Measurements from ENCODE around the gene PLPP1.
"Not testable (repeated sequence)": the region's sequence is repeated elsewhere in the genome, so short reads cannot be mapped to it uniquely, and the experiment has no call there.

PLPP1 gene

GRCh38 chr5:55547781-55548180, 13.0 kb upstream of the PLPP1 start:
- FAIRE-seq (no peak), DNase-seq (ENCODE audit: insufficient read length, low spot score) (no peak)

- FAIRE-seq = peak; percentile 26
- no peak for DNase-seq (ENCODE audit: insufficient read length, low spot score)
Measured at GRCh38 chr5:55546947-55547346, 12.2 kb upstream of the PLPP1 start.

DNA sequence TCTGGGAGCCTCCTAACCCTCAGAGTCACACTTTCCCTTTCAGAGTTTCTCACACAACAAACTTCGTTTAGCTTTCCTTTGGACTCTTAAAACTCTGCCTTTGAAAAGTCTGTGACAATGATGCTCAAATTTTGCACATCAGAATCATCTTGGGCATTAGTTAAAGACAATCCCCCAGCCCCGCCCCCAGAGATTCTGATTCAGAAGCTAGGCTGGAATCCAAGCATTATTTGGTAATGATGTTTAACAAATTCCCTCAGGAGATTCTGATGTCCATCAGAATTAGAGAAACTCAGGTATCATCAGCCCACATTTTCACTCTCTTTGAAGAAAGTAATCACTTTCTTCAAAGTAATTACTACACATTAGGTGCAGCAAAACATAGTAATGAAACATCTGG, 9.6 kb upstream of the PLPP1 start:
- DNase-seq (ENCODE audit: insufficient read length, low spot score) = no peak
- no peak for FAIRE-seq

GRCh38 chr5:55541056-55541635, 6.4 kb upstream of the PLPP1 start:
- FAIRE-seq (no peak), DNase-seq (ENCODE audit: insufficient read length, low spot score) (no peak)

DNA sequence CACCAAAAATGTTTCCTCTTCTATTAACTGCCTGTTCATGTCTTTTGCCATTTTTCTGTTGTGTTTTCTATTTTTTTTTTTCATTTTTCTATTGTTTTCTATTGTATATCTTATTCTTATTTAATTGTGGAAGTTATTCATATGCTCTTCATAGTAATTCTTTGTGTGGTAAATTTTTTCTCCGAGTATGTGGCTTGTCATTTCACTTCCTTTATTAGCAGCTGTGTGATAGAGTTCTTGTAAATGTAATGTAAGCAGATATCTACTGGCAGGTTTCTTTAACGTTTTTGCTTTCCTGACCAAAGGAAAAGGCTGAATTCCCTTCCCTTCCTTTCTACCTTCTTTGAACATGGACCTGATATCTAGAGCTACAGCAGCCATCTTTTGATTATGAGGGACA, 5.8 kb upstream of the PLPP1 start:
- FAIRE-seq = peak; percentile 65
- no peak for DNase-seq (ENCODE audit: insufficient read length, low spot score)

DNA sequence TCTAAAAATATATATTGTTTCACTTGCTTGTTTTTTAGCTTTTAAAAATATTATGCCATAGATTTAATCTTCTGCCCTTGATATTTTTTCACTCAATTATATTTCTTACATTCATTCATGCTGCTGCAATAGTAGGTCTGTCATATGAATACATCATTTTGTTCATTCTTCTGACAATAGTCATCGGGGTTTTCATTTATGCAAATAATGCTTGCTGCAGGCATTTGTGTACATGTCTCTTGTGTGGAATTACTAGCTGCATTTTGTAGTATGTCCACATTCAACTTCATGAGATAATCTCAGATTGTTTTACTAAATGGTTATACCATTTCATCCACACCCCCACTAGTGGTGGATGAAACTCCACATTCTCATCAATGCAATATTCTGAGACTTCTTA, 5.3 kb upstream of the PLPP1 start:
- DNase-seq (ENCODE audit: insufficient read length, low spot score) (no peak), FAIRE-seq (no peak)

DNA sequence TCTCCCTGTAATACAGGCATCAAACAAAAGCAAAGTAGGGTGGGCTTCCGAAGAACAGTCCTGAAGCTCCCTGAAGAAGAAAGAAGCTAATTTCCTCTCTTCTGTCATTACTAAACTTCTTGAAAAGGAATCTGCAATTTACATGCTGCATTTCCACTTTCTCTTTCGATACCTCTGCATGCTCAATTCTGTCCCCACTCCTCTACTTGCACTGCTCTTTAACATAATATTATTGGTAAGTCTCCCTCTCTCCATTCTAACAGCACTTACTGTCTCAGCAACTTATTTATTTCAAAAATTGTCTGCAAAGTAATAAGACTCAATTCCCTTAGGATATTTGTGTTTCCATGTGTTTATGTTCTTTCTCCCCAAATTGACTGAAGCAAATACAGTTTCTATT, 3.9 kb upstream of the PLPP1 start:
- peak; percentile 90 for FAIRE-seq
- peak; percentile 32 for DNase-seq (ENCODE audit: insufficient read length, low spot score)

DNA sequence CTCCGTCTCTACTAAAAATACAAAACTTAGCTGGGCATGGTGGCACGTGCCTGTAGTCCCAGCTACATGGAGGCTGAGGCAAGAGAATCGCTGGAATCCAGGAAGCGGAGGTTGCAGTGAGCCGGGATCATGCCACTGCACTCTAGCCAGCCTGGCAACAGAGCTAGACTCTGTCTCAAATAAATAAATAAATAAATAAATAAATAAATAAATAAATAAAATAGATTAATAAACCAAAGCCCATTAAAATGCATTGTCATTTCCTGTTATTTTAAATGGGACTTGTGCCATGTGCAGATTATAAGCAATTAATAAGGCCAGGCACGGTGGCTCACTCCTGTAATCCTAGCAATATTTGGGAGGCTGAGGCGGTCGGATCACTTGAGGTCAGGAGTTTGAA, 2.6 kb upstream of the PLPP1 start:
- FAIRE-seq; DNase-seq (ENCODE audit: insufficient read length, low spot score): not testable (repeated sequence)

- DNase-seq (ENCODE audit: insufficient read length, low spot score) (no peak), FAIRE-seq (no peak)
Measured at GRCh38 chr5:55535199-55535905, 588 bp upstream of the PLPP1 start.

DNA sequence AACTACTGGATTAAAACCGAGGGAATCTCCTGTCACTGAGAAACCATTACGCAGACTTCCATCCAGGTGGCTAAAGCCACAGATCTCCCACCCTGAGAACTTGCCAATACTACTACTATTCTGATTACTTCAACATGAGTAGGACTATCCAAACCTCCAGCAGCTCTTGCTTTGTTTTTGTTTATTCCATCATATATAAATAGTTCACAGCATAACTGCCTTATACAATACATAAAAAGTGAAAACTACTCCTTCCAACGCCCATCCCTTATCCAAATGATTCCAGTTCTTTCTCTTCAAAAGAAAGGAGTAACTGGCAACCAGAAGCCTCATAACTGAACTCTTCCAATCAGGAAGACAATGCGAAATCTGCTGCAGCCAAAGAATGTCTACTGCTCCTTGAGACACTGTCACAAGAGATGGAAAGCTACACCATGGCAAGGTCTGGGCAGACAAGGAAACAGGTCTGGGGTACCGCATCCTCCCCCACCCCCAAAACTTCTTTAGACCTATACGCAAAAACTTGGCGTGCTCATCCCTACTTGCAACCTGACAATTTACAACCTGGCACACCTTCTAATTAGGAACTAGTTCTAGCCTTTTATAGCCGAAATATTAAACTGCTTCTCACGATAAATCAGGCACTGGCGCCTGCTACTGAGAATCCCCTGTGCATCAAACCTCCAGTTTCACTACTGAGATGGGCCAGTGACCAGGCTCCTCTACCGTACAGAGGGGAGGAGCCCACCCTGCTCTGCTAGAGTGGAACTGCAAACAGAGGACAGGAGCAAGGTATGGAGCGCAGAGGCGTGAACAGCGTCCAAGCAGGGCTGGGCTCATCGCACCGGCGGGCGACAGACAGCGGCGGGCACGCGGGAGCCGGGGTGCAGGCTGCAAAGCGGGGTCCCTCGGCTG, 986 bp downstream of the PLPP1 start:
- FAIRE-seq (peak; percentile 90), DNase-seq (ENCODE audit: insufficient read length, low spot score) (peak; percentile 35)

DNA sequence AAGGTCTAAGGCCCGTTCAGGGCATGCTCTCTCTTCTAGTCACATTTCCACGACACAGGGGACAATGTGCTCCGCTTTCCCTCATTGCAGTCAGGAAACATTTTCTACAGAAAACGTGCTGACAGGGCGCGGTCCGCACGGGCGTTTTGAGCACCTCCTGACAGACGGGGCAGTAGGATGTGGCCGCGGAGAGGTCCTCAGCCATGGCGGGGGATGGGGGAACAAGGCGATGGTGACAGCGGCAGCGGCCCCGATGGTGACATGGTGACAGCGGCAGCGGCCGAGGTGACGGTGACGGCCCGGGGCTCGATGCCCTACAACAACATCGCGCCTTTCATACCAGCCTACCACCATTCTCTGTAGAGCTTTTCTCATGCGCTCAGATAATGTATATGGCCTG, 4.1 kb downstream of the PLPP1 start:
- no peak for FAIRE-seq
- no peak for DNase-seq (ENCODE audit: insufficient read length, low spot score)

DNA sequence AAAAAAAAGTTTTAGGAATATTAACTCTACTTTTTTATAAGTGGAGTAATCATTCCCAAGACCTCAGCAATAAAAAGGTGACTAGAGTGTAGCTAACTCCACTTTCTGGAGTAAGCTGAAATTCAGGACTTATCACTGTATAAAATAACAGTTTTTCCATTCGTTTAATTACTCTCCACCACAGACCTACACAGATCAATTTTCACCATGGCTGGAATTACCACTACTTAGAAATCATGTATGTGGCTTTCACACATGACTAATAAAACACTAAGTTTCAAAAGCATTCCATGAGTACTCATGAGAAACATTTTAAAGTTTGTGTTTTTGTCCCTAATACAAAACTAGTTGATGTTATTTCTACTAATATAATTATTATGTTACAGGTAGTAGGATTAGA, 9.9 kb downstream of the PLPP1 start:
- no peak for DNase-seq (ENCODE audit: insufficient read length, low spot score)
- FAIRE-seq = no peak

DNA sequence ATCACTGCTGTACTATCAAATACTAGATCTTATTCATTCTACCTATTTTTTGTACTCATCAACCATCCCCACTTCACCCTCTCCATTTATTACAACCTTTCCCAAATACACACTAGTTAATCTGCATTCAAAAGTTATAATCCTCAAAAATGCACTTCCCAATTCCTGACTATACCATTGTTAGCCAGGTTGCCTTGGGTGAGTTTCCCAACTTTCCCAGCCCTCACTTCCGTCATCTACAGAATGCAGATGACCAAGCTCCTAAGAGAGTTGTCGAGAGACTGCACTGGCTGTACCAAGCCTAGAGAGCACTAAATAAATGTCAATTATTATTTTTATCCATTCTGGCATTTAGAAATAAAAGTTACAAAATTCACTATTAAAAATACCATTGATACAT, 11.5 kb downstream of the PLPP1 start:
- DNase-seq (ENCODE audit: insufficient read length, low spot score) = no peak
- no peak for FAIRE-seq

DNA sequence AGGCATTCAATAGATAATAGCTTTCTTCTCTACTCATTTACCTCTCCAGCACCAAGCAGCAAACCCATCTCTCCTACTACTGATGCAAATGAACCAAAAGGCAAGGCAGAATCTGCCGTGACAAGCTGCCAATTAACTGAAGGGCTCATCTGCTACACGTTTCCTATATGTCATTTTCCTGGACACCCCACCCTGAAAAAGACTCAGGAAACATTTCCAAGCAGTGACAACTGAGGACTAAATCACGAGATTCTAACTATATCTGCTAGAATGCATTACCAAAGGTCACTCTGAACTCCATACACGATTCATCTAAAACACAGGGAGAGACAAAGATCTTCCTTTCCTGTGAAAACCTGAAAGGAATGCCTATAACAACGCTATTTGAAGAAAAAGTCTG, 12.9 kb downstream of the PLPP1 start:
- DNase-seq (ENCODE audit: insufficient read length, low spot score) (no peak), FAIRE-seq (no peak)

GRCh38 chr5:55520117-55520839, 14.5 kb downstream of the PLPP1 start:
- DNase-seq (ENCODE audit: insufficient read length, low spot score) (no peak), FAIRE-seq (no peak)

DNA sequence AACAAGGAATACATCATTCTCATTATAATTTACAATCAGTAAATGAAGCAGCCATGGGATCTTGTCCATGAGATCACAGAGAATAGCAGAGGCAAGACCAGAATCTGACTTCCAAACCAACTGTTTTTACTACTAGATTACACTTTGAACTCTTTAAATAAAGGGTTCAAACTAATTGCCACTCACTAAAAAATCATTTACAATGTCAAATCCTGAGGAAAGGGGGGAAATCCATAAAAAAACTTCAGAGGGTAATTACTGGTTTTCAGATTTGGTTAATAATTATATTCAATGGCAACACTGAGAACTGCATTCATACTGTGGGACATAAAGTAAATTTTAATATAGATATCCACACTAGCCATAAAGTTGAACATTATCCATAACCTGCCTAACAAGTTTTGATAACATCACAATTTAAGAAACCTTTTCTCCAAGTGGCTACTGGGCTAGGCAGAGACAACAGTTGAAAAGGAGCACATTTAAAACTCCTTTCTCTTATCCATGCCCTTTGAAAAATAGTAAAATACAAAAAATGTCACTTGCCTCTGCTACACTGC, 15.9 kb downstream of the PLPP1 start:
- FAIRE-seq (no peak), DNase-seq (ENCODE audit: insufficient read length, low spot score) (no peak)

DNA sequence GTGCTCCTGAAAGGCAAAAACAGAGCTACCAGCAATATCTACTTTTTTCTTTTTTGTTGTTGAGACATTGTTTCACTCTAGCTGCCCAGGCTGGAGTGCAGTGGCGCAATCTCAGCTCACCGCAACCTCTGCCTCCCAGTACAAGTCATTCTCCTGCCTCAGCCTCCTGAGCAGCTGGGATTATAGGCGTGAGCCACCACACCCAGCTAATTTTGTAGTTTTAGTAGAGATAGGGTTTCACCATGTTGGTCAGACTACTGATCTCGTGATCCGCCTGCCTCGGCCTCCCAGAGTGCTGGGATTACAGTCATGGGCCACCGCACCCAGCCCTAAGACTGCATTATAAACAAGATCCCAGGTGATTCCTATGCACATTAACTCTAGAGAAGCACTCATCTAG, 17.0 kb downstream of the PLPP1 start:
- DNase-seq (ENCODE audit: insufficient read length, low spot score) (no peak), FAIRE-seq (no peak)

- no peak for DNase-seq (ENCODE audit: insufficient read length, low spot score)
- no peak for FAIRE-seq
Measured at GRCh38 chr5:55511010-55511409, 23.8 kb downstream of the PLPP1 start.

DNA sequence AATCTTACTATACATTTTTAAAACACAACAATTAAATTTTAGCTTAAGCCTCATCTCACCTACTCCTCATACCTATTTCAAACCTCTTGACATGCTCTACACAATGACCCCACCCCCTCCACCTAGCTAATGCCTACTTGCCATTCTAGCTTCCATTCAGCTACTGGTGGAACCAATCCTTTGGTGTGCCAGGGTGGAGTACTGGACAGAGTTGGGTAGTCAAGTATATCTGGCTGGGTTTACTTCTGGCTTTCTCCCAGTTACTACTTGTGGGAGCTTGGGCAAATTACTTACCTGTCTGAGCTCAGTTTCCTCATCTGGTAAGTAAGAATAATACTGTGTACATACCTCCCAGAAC, 24.3 kb downstream of the PLPP1 start:
- DNase-seq (ENCODE audit: insufficient read length, low spot score) (no peak), FAIRE-seq (no peak)

DNA sequence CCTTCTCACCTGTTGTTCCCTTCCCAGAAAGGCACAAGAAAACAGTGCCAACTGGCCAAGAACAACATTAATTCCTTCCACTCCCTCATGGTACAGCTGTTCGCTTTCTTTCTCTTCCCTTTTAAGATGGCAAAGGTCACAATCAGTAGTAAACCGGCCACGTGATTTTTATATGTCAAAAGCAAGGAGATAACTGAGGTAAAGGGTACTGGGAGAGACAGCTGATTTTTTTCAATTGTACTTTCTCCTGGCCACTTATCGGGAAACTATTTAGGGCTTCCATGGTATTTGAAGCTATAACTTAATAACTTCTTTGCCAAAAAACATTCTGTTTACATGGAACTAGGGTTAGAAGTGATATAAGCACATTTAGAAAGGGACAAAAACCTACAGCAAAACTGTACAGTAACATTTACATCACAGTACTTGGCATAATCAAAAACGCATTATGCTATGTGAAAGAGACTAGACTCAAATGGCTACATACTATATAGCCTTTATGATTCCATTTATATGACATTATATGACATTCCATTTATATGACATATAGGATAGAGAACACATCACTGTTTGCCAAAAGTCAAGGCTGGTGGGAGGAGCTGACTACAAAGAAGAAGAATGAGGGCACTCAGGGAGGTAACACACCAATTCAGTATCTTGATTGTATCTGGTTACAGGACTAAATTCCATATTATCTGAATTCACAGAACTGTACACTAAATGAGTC, 24.8 kb downstream of the PLPP1 start:
- no peak for FAIRE-seq
- DNase-seq (ENCODE audit: insufficient read length, low spot score) = no peak
